ENCODE data around the gene MEI4. TPM values are rescaled to one million over a fixed set of nuclear protein-coding genes. Genes with fewer than 3 reads are reported as not detected.
"Not testable (repeated sequence)": the region's sequence is repeated elsewhere in the genome, so short reads cannot be mapped to it uniquely, and the experiment has no call there.

Gene MEI4
- total RNA-seq, 3 donors from 2014 or later: not detected

GRCh38 chr6:77678048-77678447 lies 25.2 kb downstream of the MEI4 start:
- Histone ChIP-seq H3K4me1 (ENCODE audit: low read depth) (no peaks in the 10 kb centered on the region), H3K4me3 (no peak overlapping the region), H3K9me3 (no peaks in the 10 kb centered on the region), H3K36me3 (ENCODE audit: low read depth) (no peaks in the 10 kb centered on the region)
- intact Hi-C loops (cut with DNase I, micrococcal nuclease): no loop called here
- no peak for DNase-seq
- no peak for ATAC-seq
- no peak for TF ChIP-seq CTCF (IDR thresholded peaks at IDR 0.05)

- Histone ChIP-seq H3K9me3 (no peaks in the 10 kb centered on the region), H3K4me1 (ENCODE audit: low read depth) (no peaks in the 10 kb centered on the region), H3K4me3 (no peak overlapping the region), H3K36me3 (ENCODE audit: low read depth) (no peaks in the 10 kb centered on the region)
- intact Hi-C loops (cut with DNase I, micrococcal nuclease): no loop called here
- DNase-seq (no peak), ATAC-seq (no peak)
- no peak for TF ChIP-seq CTCF (IDR thresholded peaks at IDR 0.05)
Measured at GRCh38 chr6:77683515-77683914, 30.7 kb downstream of the MEI4 start.

GRCh38 chr6:77686931-77687330 lies 34.1 kb downstream of the MEI4 start:
- no peak for TF ChIP-seq CTCF (IDR thresholded peaks at IDR 0.05)

GRCh38 chr6:77688649-77689048 lies 35.8 kb downstream of the MEI4 start:
- Histone ChIP-seq H3K9me3 (no peaks in the 10 kb centered on the region), H3K36me3 (ENCODE audit: low read depth) (no peaks in the 10 kb centered on the region), H3K4me1 (ENCODE audit: low read depth) (no peaks in the 10 kb centered on the region), H3K4me3 (no peak overlapping the region)
- ATAC-seq (no peak), DNase-seq (no peak)
- no peak for TF ChIP-seq CTCF (IDR thresholded peaks at IDR 0.05)
- intact Hi-C loops (cut with DNase I, micrococcal nuclease): no loop called here

More at GRCh38 chr6:77686931-77687330, 34.1 kb downstream of the MEI4 start:
- DNase-seq (no peak), ATAC-seq (no peak)
- H3K4me3 ChIP-seq: no peak overlapping the region
- no peaks in the 10 kb centered on the region for H3K4me1 ChIP-seq (ENCODE audit: low read depth)
- intact Hi-C loops (cut with DNase I, micrococcal nuclease): no loop called here
- no peaks in the 10 kb centered on the region for H3K36me3 ChIP-seq (ENCODE audit: low read depth)
- no peaks in the 10 kb centered on the region for H3K9me3 ChIP-seq

GRCh38 chr6:77700095-77700494 lies 47.3 kb downstream of the MEI4 start:
- intact Hi-C loops (cut with DNase I, micrococcal nuclease); H3K36me3 ChIP-seq (ENCODE audit: low read depth); ATAC-seq; H3K9me3 ChIP-seq; DNase-seq; H3K4me3 ChIP-seq; H3K4me1 ChIP-seq (ENCODE audit: low read depth): not testable (repeated sequence)

- intact Hi-C loops (cut with DNase I, micrococcal nuclease): no loop called here
- H3K4me1 ChIP-seq (ENCODE audit: low read depth): no peaks in the 10 kb centered on the region
- H3K36me3 ChIP-seq (ENCODE audit: low read depth): no peaks in the 10 kb centered on the region
- H3K4me3 ChIP-seq: no peak overlapping the region
- ATAC-seq (no peak), DNase-seq (no peak)
- TF ChIP-seq CTCF (IDR thresholded peaks at IDR 0.05): no peak
- peaks cover 10% of the 10 kb centered on the region for H3K9me3 ChIP-seq
Measured at GRCh38 chr6:77707603-77708002, 54.8 kb downstream of the MEI4 start.
